Vagina (tissue), 2 donors: Measurements from ENCODE around the gene NPBWR2.

Source experiments
- CTCF ChIP-seq, 3 experiments: fragments of 450-650 bp in 2 of 3; fragments of 200-600 bp in 1 of 3; sonication (generic) in 1 of 3; IDR thresholded peaks; one replicate each; pipeline ENCODE4 v1.5.1; 2017 to 2019; ENCODE audit warnings: antibody characterized with exemption in 3 of 3, mild to moderate bottlenecking in 2 of 3, moderate library complexity in 2 of 3
- POLR2A ChIP-seq, 2 donors: fragments of 450-650 bp; IDR thresholded peaks; one replicate each; pipeline ENCODE4 v1.6.1; 2017; ENCODE audit warnings: antibody characterized with exemption in 2 of 2, mild to moderate bottlenecking in 2 of 2, moderate library complexity in 2 of 2

- TF ChIP-seq CTCF (IDR thresholded peaks at IDR 0.05): no peak
- no peak for TF ChIP-seq POLR2A (IDR thresholded peaks at IDR 0.05)
These were observed 45.5 kb upstream of the NPBWR2 start for GRCh38 chr20:64152906-64153305.
